Heart left ventricle (tissue), 16 donors: ENCODE data around the gene AQP2. TPM values are rescaled to one million over a fixed set of nuclear protein-coding genes. Genes with fewer than 3 reads are reported as not detected.

Source experiments
- ATAC-seq, 4 donors: fragments of 200-7000 bp; cut with Tn5 transposase; one replicate each; pipeline ENCODE4 v1.9.1; 2020 to 2022; ENCODE audit warnings: moderate library complexity in 4 of 4, mild to moderate bottlenecking in 3 of 4, moderate number of reproducible peaks in 1 of 4
- DNase-seq, 5 donors: peaks; one replicate each; pipeline ENCODE4 v3.0.0-alpha.2; 2020
- H3K27ac ChIP-seq, 12 donors: fragments of 200-600 bp; sonication (generic) in 4 of 12; one replicate each; pipeline versions ENCODE4 v1.5.0 to v1.8.0; 2016 to 2022; ENCODE audit warnings: mild to moderate bottlenecking in 2 of 12
- H3K27me3 ChIP-seq, 9 donors: fragments of 200-600 bp; sonication (generic) in 2 of 9; one replicate each; pipeline versions ENCODE4 v1.5.1 to v1.8.0; 2016 to 2022; ENCODE audit warnings: mild to moderate bottlenecking in 3 of 9
- H3K36me3 ChIP-seq, 9 donors: fragments of 200-600 bp; sonication (generic) in 2 of 9; one replicate each; pipeline versions ENCODE4 v1.5.0 to v1.8.0; 2018 to 2022; ENCODE audit warnings: mild to moderate bottlenecking in 2 of 9
- H3K4me1 ChIP-seq, 12 donors: fragments of 200-600 bp; sonication (generic) in 4 of 12; one replicate each; pipeline versions ENCODE4 v1.5.0 to v1.8.0; 2016 to 2022; ENCODE audit warnings: mild to moderate bottlenecking in 3 of 12
- H3K4me3 ChIP-seq, 12 donors: fragments of 200-600 bp; sonication (generic) in 4 of 12; one replicate each; pipeline versions ENCODE4 v1.5.0 to v1.8.0; 2017 to 2022; ENCODE audit warnings: mild to moderate bottlenecking in 9 of 12, moderate library complexity in 4 of 12
- H3K9me3 ChIP-seq, 12 donors: fragments of 200-600 bp; sonication (generic) in 4 of 12; one replicate each; pipeline versions ENCODE4 v1.5.0 to v1.8.0; 2016 to 2022; ENCODE audit warnings: mild to moderate bottlenecking in 1 of 12
- POLR2A ChIP-seq, 2 donors: fragments of 450-650 bp; IDR thresholded peaks; one replicate each; pipeline ENCODE4 v1.6.1; 2017; ENCODE audit warnings: antibody characterized with exemption in 2 of 2, mild to moderate bottlenecking in 2 of 2, moderate library complexity in 2 of 2
- WGBS, 4 donors: extraction: QIAGEN DNeasy Blood & Tissue Kit in 2 of 4; methylation state at CpG; one replicate each; pipeline versions ENCODE4 v1.1.5 to v1.1.7; 2013 to 2018; 5-methylcytosine and 5-hydroxymethylcytosine counted together
- intact Hi-C, 10 donors: fragments of 100-400 bp; cut with DNase I; formaldehyde crosslinking; loops; one replicate each; pipeline versions ENCODE4 v1.11.1 to v1.14.2; 2022
- polyA plus RNA-seq, 2 donors: library from polyadenylated mRNA; stranded (reverse); fragments of 200-250 nt; gene quantifications; one replicate each; pipeline ENCODE4 v1.2.3, GENCODE V29; 2013
- total RNA-seq, 9 donors: library from RNA; depleted of rRNA in 2 of 9; stranded (reverse); fragments of >200 nt in 2 of 9; fragmentation: NEBNext Ultra II Directional in 3 of 9; extraction: Animal tissue kit (Norgen Biotek cat#: 25700) in 3 of 9; gene quantifications; one replicate each; pipeline versions ENCODE4 v1.1.0 to v1.2.4, GENCODE V29; 2016 to 2023
- TF ChIP-seq, protein P1 (sequence below), 12 donors: fragments of 200-600 bp; sonication (generic) in 4 of 12; IDR thresholded peaks; one replicate each; pipeline versions ENCODE4 v1.5.0 to v1.8.0; 2018 to 2022; ENCODE audit warnings: antibody characterized with exemption in 12 of 12, mild to moderate bottlenecking in 5 of 12
- donor health status: ischemic (EF 13 %, LVEDD 7.1; RV severe dilation, severe dysfunction).
- donor health status: healthy with polysubstance abuse.
- donor health status: DM: no; HTN: yes; CAD: no.
- donor health status: DM: no; HTN: no; CAD: no.
- donor health status: ischemic (EF 25% LVEDD 6.9; RV normal size, moderate dysfunction).
- donor health status: ischemic (EF 25% LVEDD 5.7; RV mildly dilated, moderate dysfunction).
- donor health status: healthy.
- donor health status: DM: yes; HTN: yes; CAD: no.
- donor health status: ischemic (EF 35%, LVEDD 5.7; RV mildly dilated, moderate dysfunction).
- donor health status: nonischemic (EF 11% LVEDD 7.7; RV severe dilation, severe dysfunction).
- donor health status: DM: yes; HTN: yes; CAD: no.
- donor health status: PGD.
- donor health status: ischemic (EF 29% LVEDD 5.4; RV normal size, mild dysfunction).
- donor health status: nonischemic (EF 23%, LVEDD 6.1; RV moderate dilation, normal function).

The AQP2 gene
- total and polyA plus RNA-seq, 11 donors: not detected

DNA sequence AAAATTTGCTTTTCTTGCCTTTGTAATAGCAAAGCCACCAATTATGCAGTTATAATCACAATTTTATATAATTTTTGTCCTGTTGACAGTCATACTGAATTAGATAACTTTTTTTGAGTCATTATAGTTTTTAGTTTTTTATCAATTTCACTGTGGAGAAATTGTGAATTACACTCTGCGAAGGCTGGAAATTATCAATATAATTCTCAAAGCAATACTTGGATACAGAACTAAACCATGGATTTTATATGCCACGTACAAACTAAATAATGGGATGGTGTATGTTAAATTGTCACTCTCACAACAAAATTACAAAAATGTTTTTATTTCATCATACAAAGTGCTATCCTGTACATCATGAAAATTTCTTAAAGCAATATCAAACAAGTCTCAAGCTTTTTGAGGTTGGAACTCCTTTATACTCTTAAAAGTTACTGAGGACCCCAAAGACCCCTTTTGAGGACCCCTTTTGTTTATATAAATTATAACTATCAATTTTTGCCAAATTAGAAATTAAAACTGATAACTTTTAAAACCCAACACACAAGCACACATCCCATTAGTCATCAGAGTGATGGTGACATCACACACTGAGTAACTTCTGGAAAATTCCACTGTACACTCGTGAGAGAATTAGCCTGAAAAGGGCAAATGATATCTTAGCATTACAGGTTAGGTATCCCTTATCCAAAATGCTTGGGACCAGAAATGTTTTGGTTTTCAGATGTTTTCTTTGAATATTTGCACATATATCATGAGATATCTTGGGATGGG lies 19.8 kb upstream of the AQP2 start:
- H3K4me3 ChIP-seq: no peak overlapping the region
- no peak overlapping the region for H3K27ac ChIP-seq
- DNase-seq (no peak), ATAC-seq (peak in 1 of 4 donors; percentile 78)
- no peaks in the 10 kb centered on the region for H3K4me1 ChIP-seq
- TF ChIP-seq POLR2A (IDR thresholded peaks at IDR 0.05): no peak
- TF ChIP-seq, protein P1, sequence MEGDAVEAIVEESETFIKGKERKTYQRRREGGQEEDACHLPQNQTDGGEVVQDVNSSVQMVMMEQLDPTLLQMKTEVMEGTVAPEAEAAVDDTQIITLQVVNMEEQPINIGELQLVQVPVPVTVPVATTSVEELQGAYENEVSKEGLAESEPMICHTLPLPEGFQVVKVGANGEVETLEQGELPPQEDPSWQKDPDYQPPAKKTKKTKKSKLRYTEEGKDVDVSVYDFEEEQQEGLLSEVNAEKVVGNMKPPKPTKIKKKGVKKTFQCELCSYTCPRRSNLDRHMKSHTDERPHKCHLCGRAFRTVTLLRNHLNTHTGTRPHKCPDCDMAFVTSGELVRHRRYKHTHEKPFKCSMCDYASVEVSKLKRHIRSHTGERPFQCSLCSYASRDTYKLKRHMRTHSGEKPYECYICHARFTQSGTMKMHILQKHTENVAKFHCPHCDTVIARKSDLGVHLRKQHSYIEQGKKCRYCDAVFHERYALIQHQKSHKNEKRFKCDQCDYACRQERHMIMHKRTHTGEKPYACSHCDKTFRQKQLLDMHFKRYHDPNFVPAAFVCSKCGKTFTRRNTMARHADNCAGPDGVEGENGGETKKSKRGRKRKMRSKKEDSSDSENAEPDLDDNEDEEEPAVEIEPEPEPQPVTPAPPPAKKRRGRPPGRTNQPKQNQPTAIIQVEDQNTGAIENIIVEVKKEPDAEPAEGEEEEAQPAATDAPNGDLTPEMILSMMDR (IDR thresholded peaks at IDR 0.05): peak in 1 of 12 donors; percentile 23
- H3K27me3 ChIP-seq: peaks cover 0 to 3% (median 0%) of the 10 kb centered on the region in 9 donors
- H3K9me3 ChIP-seq: no peaks in the 10 kb centered on the region
- 64 to 77% (median 76%) methylated on average over 3 of the region's 3 CpGs for WGBS, 4 donors
- intact Hi-C loops: no loop called here
- H3K36me3 ChIP-seq: no peaks in the 10 kb centered on the region

DNA sequence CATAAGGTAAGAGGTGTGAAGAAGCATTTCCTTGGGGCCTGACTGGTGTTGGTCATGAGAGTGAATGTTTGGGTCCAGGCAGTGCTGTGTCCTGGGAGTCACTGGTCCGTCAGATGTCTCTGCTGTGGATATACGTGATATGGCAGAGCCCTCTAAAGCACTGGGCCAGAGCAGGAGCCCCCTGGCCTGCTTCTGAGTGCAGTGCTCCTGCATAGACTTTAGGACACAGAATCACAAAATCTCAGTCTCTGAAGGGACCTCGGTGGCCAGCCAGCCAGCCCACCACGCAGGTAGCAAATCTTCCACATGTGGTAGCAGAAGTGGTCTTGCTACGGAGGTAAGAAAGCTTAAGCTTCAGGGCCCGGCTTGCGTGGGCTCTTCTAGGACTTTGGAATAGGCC lies 18.5 kb upstream of the AQP2 start:
- TF ChIP-seq, protein P1 (IDR thresholded peaks at IDR 0.05): no peak
- no peak for TF ChIP-seq POLR2A (IDR thresholded peaks at IDR 0.05)
- Histone ChIP-seq H3K4me3 (no peak overlapping the region), H3K4me1 (no peaks in the 10 kb centered on the region), H3K27ac (no peak overlapping the region), H3K9me3 (no peaks in the 10 kb centered on the region), H3K27me3 (peaks cover 0 to 3% (median 0%) of the 10 kb centered on the region in 9 donors), H3K36me3 (no peaks in the 10 kb centered on the region)
- DNase-seq: no peak
- intact Hi-C loops: no loop called here
- no peak for ATAC-seq
- 66 to 97% (median 71%) methylated on average over 6 to 7 of the region's 7 CpGs for WGBS, 4 donors

DNA sequence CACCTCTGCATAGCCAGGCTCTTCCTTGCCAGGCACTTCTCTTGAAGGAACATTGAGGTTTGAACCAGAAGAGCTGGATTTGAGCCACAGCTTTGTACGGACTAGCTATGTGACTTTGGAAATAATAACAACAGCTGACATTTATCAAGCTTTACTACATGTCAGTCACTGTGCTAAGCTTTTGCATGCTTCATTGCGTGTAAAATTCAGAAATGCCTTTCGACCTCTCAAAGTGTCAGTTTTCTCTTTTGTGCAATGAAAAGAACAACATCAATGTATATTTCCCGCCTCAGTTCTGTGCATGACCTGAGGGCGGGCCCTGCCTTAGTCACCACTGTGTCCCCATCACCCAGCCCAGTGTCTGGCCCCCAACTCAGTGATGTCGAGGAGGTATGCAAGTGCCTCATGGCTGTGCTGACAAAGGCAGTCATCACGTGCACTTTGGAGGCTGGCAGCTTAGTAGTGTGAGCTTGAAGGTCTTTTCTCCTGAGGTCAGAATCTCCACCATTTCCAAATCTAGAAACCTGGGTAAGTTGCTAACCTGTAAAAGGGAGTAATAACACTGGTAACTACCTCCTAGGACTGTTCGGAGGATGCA lies 17.9 kb upstream of the AQP2 start:
- H3K27me3 ChIP-seq: peaks cover 0 to 3% (median 0%) of the 10 kb centered on the region in 9 donors
- H3K4me1 ChIP-seq: no peaks in the 10 kb centered on the region
- no peak for ATAC-seq
- TF ChIP-seq POLR2A (IDR thresholded peaks at IDR 0.05): no peak
- TF ChIP-seq, protein P1 (IDR thresholded peaks at IDR 0.05): no peak
- intact Hi-C loops: no loop called here
- no peak overlapping the region for H3K4me3 ChIP-seq
- H3K27ac ChIP-seq: no peak overlapping the region
- no peaks in the 10 kb centered on the region for H3K9me3 ChIP-seq
- peak in 1 of 5 donors; percentile 20 for DNase-seq
- WGBS, 4 donors: 68 to 82% (median 79%) methylated on average over 8 of the region's 8 CpGs
- no peaks in the 10 kb centered on the region for H3K36me3 ChIP-seq

DNA sequence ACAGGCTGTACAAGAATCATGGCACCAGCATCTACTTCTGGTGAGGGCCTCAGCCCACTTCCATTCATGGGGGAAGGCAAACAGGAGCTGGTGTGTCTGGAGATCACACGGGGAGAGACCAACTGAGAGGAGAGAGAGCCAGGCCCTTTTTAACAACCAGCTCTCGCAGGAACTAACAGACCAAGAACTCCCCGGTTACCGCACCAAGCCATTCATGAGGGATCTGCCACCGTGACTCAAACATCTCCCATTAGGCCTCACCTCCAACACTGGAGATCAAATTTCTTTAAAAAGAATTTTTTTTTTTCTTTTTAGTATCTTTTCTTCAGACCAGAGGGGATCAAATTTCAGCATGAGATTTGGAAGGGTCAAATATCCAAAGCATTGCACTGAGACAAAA lies 16.7 kb upstream of the AQP2 start:
- H3K27me3 ChIP-seq: peaks cover 0 to 3% (median 0%) of the 10 kb centered on the region in 9 donors
- H3K36me3 ChIP-seq: no peaks in the 10 kb centered on the region
- WGBS, 4 donors: 71 to 81% (median 77%) methylated on average over 5 of the region's 5 CpGs
- DNase-seq (no peak), ATAC-seq (no peak)
- H3K27ac ChIP-seq: no peak overlapping the region
- no peak overlapping the region for H3K4me3 ChIP-seq
- no peaks in the 10 kb centered on the region for H3K9me3 ChIP-seq
- no peaks in the 10 kb centered on the region for H3K4me1 ChIP-seq
- intact Hi-C loops: no loop called here
- TF ChIP-seq, protein P1 (IDR thresholded peaks at IDR 0.05): no peak
- TF ChIP-seq POLR2A (IDR thresholded peaks at IDR 0.05): no peak
